HK-2 (cell line): ENCODE data around the gene ZWINT.

ENCODE experiments used
- DNase-seq: peaks from one replicate; pipeline ENCODE4 v3.0.0-alpha.2; 2018; ENCODE audit not compliant: unreplicated experiment

ZWINT gene, protein sequence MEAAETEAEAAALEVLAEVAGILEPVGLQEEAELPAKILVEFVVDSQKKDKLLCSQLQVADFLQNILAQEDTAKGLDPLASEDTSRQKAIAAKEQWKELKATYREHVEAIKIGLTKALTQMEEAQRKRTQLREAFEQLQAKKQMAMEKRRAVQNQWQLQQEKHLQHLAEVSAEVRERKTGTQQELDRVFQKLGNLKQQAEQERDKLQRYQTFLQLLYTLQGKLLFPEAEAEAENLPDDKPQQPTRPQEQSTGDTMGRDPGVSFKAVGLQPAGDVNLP

DNA sequence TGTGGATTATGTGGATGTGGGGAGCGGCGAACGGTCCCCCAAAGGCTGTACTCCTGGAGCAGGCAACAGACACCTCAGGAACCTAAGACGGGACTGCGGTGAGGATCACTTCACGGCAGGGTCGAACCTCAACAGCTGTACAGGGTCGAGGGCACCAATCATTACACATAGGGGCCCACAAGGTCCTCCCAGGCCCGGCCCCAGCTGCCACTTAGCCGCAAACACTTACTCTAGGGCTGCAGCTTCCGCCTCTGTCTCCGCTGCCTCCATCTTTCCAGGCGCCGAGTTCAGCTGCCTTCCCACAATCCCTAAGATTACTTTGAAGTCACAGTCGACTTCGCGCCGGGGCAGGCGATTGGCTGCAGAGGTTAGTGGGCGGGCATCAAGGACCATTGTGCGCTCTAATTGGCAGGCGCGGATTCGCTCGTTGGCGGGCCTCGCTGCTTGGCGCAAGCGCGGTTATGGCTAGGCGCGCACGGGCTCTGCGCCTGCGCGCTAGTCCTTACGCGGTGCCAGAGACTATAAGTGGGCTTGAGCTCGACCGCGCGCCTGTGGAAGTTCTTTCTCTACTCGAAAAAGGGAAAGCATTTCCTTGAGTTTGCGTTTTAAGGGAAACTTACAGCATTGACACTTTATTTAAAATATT lies at the start of gene ZWINT:
Gene ZWINT (minus strand): TSS at position 293 of the 646 bp plus-strand sequence. CDS start 23 bp downstream, at position 270.
- DNase-seq = peak; percentile 99

DNA sequence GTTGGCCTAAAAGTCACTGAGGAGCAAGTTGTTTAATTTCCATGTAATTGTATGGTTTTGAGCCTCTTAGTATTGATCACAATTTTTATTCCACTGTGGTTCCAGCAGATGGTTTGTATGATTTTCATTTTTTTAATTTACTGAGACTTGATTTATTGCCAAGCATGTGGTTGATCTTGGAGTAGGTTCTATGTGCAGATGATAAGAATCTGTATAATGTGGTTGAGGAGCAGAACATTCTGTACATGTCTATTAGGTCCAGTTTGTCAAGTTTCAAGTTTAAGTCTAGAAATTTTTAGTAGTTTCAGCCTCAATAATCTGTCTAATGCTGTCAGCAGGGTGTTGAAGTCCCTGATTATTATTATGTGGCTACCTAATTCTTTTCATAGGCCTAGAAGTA lies 22.7 kb upstream of the ZWINT start:
- no peak for DNase-seq

DNA sequence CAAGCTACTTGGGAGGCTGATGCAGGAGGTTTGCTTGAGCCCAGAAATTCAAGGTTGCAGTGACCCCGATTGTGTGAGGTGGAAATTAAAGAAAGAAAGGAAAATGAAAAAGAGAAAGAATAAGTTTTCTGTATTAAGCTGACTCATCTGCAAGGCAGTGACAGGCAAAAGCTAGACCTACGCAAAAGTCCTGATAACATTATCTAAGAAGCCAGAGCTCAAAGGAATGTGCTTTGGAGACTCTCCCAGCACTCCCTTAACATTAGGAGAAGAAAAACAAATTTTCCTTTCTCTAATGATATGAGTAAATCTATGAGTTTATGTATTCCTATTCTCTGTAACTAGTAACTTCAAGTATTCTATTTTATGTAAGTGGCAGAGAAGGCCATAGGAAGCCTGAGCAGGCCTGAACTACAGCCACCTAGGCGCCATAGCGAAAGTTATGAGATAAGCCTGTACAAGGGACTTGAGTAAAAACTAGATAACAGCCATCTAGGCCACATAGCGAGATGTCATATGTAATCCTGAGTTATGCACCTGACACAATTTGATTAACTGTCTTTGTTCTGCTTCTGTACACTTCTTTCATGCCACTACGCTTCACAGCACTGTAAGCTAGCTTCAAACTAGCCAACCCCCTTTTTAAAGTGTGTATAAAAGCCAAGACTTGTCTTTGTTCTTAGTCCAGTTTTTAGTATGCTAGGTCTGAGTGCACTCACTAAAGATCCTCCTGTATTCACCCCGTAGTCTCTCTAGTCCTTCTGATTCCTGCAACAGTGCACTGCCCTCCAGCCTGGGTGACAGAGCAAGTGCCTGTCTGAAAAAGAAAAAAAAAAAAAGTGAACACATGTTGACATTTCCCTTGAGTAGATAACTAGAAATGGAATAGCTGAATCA lies 9.4 kb upstream of the ZWINT start:
- no peak for DNase-seq

DNA sequence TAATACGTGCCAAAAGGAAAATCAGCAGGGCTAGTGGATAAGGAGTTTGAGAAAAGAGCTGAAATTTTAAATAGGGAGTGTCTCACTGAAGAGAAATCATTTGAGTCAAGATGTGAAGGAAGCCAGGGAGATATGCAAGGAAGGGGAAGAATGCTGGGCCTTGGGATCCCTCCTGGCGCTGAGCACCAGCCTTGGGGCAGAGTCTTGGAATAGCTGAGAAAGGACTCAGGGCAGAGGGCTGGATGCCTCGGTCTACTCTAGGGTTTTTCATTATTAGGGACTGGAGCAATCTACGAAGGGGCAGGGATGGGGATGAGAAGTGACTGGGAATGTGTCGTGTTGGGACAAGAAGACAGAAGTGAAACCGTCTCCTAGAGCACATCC lies 484 bp downstream of the ZWINT start:
- no peak for DNase-seq

DNA sequence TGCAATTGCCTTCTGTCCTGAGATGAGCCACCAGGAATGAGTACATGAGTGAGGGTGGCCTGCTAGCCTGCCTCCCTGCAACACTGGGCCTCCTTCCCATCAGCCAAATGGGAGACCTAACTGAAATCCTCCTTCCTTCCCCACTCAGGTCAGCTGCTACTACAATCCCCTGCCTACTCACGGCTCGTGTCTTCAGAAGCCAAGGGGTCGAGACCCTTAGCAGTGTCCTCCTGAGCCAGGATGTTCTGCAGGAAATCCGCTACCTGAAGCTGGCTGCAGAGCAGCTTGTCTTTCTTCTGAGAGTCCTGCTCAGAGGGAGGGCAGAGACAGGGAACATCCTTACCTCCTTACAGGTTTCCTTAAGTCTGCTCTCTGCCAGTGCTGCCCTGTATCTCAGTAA lies 1.2 kb downstream of the ZWINT start:
- DNase-seq = no peak

DNA sequence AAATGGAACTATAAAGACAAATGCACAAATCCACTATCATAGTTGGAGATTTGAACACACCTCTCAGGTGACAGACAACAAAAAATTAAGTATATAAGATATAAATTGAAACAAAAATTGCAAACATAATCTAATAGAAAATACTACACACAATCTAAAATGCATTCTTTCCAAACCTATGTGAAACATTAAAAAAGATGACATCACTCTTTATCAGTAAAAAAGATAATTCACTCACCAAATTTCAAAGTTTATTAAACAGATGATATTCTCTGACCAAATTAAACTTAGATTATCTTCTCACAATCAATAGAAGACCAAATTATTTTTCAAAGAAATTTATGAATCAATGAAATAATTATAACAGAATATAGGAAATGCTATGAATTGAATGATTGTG lies 4.0 kb downstream of the ZWINT start:
- DNase-seq = no peak

DNA sequence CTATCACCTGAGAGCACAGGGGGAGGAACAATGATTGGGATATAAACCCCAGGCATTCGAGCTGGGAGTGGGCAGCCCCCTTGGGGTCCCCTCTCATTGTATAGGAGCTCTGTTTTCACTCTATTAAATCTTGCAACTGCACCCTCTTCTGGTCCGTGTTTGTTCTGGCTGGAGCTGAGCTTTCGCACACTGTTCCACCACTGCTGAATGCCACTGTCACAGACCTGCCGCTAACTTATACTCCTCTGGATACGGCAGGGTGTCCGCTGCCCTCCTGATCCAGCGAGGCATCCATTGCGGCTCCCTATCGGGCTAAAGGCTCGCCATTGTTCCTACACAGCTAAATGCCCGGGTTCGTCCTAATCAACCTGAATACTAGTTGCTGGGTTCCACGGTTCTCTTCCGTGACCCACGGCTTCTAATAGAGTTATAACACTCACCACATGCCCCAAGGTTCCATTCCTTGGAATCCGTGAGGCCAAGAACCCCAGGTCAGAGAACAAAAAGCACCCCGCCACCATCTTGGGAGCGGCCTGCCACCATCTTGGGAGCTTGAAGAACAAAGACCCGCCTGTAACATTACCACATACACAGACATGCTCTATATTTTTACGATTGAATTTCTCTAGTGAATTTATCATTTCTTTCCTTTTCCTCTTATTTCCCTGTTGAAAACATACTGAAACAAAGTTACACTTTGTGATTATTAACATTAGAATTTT lies 9.0 kb downstream of the ZWINT start:
- DNase-seq = no peak

DNA sequence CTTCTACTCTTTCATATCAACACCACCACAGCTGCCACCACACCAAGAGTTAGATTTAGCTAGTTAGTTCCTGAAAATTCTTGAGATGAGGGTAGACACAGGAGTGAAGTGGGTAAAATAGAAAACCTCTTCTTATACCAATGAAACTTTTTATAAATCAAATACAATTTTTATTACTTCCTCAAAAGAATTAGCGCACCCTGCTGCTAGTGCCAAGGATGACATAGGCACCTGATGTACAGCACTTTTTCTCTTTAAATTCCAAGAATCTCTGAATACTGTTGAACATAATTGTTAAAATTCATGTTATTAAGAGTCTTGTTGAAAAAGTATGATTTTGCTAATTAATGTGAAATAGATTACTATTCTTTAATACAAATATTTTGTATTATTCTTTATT lies 11.4 kb downstream of the ZWINT start:
- no peak for DNase-seq

DNA sequence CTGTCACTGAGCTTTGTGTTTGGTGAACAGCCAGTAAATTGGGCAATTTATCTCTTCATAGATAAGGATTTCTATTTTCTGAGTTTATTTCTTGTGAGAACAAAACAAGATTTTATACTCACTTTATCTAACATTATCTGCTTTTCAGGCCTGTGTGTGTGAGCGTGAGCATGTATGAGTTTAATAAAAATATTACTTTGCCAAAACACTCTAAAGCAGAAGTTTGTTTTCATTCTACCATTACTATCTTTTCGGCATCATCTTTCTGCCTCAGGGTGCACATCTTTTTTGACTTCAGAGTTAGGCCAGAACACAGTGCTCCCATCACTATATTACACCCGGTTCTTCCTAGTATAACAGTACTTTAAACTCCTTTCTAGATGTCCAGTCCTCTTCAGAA lies 13.0 kb downstream of the ZWINT start:
- DNase-seq = no peak

DNA sequence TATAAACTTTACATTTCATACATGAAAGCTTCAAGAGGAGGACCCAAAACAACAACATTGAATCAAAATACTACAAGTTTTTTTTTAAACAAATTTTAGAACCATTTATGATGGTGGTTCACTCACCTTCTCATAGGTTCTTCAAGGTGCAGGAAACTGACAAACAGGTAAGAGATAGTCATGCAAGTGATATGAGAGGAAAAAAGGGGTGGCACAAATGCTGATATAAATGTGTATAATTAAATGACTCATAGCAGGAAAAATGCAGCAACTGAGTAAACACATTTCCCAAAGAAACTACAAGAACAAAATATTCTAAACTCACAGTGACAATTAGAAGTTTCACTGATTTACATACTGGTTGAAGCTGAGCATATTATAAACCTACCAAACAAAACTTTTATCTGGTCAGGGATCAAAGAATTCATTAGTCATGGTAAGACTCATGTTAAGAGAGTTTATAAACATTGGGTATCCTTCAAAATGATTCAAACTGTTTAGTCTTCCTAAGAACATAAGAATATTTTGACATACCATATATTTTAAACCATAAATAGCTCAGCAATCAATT lies 14.1 kb downstream of the ZWINT start:
- no peak for DNase-seq

DNA sequence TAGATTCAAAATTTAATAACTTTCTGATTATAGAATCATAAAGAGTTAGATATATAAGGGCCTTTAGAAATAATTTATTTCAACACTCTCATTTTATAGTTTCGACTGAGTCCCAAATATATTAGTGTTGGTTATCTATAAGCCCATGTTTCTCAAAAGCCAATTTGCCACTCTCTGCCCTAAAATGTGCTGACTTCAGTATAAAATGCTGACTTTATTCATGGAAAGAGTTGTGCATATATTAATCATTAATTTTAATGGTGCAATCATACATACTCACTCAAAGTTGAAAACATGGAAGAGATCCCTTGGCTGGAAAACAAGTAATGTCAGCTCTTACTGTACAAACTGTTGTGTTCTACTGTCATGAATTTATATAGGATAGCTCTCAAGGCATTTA lies 19.4 kb downstream of the ZWINT start:
- DNase-seq = no peak

DNA sequence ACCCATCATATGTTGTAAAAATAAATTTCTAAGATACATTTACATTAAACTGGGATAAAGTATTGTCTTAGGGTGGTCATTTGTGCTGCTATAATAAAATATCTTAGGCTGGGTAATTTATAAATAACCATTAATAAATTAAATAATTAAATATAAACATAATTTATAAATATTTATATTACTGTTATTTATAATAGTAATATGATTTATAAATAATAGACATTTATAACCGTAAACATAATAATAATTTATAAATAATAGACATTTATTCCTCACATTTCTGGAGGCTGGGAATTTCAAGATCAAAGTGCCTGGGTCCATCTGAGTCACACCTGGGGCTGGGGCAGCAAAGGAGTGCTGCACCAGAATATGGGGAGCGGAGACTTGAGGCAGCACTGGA lies 31.1 kb downstream of the ZWINT start:
- no peak for DNase-seq

DNA sequence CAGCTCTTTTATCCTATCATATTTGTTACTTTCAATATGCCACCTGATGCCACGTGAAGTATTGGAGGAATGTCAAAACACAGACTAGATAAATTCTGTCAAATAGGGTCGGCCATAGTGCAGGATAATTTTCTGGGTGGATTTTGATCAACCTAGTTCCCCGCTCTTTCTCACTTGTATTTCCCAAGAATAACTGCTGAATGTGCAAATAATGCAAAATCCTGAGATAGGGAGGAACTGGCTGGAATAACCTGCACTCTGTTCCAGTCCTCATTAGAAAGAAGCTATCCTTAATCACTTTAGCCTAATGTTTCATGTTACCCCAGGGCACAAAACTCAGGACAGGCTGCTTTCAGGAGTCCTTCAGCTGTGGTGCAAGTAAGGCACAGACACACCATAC lies 33.9 kb downstream of the ZWINT start:
- no peak for DNase-seq

DNA sequence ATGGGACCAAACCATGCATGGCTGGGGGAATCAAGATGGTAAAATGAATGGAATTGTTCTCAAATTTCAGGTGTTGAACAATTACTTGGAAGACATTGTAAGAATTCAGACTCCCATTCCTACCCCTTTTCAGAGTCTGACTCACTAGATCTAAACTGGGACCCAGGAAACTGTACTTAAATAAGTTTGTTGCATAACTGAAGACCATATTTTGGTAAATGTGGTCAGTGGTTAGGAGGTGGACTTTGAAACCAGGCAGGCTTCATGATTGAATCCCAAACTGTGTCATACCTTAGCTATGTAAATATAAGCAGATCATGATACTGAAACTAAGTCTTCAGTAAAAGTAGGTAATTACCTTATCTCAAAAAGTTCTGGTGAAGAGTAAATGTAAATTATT lies 41.7 kb downstream of the ZWINT start:
- no peak for DNase-seq

DNA sequence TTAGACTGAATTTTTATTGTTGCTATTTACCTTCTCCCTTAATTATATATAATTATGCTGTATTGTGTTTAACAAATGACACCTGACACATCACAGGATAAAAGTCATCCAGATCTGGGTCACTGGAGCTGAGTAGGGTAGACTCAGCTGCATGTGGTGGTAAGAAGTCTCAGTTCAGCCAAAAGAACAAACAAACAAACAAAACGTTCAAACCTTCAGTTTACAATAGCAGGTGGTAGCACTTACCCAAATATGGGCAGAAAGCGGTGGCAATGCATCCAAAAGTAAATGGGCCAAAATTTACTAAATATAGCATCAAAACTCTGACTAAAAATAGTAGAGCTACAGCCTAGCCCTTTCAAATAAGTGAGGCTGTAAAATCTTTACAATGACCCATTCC lies 42.2 kb downstream of the ZWINT start:
- DNase-seq = no peak

DNA sequence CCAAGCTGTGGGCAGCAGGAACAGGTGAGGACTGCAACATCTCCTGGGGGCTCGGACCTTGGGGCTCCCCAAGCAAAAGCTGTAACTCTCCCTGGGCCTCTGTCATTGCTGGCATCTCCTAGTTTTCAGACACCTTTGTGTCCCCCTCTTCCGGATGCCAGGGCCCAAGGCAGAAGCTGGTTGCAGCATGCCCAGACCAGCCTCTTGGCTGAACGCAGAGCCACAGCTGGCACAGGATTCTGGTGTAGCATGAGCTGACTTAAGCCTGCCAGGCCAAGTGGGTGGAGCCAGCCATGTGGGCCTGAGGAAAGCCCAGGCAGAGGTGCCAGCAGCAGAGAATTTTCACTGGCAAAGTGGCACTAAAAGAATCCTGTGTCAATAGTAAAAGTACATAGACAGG lies 43.5 kb downstream of the ZWINT start:
- DNase-seq = no peak

DNA sequence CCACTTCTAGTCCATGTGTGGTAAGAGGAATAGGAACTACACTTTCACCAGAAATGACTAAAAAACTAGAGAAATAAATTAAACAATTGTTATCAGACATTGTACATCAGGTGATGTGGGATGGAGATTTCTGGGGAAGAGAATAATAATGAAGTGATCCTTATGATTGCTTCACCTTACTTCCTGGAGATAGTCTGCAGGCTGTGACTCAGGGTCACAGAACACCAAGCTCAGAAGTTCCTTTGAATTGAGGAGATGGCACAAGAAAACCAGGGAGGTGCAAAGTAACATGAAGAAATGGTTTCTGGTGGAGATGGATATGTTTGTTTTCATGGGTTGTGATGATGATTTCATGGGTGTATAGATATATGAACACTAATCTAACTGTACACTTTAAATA lies 44.5 kb downstream of the ZWINT start:
- DNase-seq = no peak
